GM19328 (cell line): ENCODE measurements around the gene IDH1.
A peak's percentile ranks its signal among the peaks of the same experiment; 100 is the strongest.
"Not testable (repeated sequence)": the region's sequence is repeated elsewhere in the genome, so short reads cannot be mapped to it uniquely, and the experiment has no call there.

Experiments used
- ATAC-seq: cut with Tn5 transposase; IDR thresholded peaks from one replicate; pipeline ENCODE4 v1.9.1; 2021; ENCODE audit warnings: mild to moderate bottlenecking, moderate library complexity; ENCODE audit not compliant: unreplicated experiment

The IDH1 gene

GRCh38 chr2:208256849-208257813 is 2.3 kb upstream of the IDH1 start:
- not testable (repeated sequence) for ATAC-seq

GRCh38 chr2:208256192-208256782 is 1.4 kb upstream of the IDH1 start:
- no peak for ATAC-seq

- ATAC-seq, result peak; percentile 14
Observed at GRCh38 chr2:208255557-208256106, 761 bp upstream of the IDH1 start.

DNA sequence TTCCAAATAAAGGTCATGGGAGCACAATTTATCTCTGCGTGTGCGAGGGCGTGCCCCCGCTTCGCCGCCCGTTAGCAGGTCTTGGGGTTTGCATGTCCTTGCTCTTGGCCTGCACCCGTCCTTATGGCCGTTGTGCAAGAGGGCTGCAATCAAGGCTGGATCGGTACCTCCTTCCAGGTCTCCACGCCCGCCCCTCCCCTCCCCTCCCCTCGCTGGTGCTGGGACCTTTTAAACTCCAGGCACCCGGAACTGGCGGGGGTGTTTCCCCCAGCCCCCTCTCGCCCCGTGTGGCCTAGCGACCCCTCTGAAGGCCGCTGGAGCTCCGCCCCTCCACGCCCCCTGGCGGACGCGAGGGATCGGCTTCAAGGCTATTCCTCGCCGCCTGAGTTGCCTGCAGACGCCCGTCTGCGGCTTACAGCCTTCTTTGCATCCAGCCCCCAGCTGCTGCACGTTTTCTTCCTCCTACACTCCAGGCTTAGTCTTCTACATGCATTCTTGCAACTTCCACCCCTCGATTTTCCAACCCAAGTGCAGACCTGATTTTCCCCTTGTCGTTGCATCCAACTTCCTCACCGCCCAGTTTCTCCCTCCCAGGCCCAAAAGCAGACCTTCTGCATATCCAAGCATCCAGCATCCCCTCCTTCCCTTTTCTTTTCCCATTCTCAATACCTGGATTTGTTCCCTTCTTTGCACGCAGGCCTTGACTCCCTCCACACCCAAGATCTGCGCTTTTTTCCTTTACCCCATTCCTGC is 577 bp downstream of the IDH1 start:
- ATAC-seq, result peak; percentile 68

- peak; percentile 0 for ATAC-seq
Observed at GRCh38 chr2:208253600-208254117, 1.2 kb downstream of the IDH1 start.

- ATAC-seq, result no peak
Observed at GRCh38 chr2:208252716-208253492, 2.0 kb downstream of the IDH1 start.

GRCh38 chr2:208251098-208251497 is 3.8 kb downstream of the IDH1 start:
- no peak for ATAC-seq

- no peak for ATAC-seq
Observed at GRCh38 chr2:208250388-208250787, 4.5 kb downstream of the IDH1 start.

DNA sequence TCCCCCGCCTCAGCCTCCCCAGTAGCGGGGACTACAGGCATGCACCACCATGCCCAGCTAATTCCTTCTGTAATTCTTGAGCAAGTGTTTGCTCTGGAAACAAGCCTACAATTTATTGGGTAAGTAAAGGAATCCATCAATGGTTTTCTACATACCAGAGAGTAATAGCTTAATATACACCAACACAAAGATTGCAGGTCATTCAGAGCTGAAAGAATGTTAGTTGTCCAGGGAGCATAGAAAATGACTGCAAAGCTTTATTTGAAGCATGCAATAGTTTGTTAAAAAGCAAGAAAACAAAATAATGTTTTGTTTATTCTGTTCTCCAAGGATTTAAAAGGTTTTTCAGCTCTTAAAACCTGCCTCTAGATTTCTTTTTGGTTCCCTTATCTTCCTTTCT is 5.6 kb downstream of the IDH1 start:
- ATAC-seq, result no peak

- ATAC-seq, result no peak
Observed at GRCh38 chr2:208248601-208249000, 6.3 kb downstream of the IDH1 start.

DNA sequence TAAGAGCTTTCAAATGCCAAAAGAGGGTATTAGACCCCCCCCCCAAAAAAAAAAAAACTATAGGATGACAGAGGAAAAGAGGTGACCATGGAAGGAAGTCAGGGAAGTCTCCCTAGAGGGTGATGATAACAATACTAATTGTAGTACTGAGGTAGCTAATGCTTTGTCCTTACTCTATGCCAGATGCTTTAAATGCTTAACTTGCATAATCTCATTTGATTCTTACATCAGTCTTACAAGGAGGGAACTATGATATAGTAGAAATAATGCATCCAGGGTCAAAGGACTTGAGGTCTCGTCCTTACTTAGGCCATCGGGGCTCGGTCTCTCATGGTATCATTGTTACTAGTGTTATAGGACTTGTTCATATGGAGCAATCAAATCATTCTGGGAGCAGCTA is 9.1 kb downstream of the IDH1 start:
- ATAC-seq, result no peak

DNA sequence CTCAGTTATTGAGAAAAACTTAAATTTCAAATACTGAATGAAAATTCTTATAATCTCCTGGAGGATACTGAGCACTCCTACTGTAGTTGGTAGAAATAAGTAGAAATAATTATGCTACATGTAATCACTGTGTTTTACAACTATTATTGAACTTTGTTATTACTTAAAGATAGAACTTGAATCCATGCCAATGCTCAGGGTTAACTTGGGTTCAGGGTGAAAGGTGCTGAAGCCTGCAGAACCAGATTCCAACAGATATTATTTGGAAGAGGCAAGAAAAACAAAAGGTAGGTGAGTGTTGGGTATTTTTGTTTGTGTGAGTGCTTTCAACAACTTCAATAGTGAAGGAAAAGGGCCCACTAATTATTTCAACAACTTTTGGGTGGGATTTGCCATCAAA is 10.4 kb downstream of the IDH1 start:
- ATAC-seq, result no peak

DNA sequence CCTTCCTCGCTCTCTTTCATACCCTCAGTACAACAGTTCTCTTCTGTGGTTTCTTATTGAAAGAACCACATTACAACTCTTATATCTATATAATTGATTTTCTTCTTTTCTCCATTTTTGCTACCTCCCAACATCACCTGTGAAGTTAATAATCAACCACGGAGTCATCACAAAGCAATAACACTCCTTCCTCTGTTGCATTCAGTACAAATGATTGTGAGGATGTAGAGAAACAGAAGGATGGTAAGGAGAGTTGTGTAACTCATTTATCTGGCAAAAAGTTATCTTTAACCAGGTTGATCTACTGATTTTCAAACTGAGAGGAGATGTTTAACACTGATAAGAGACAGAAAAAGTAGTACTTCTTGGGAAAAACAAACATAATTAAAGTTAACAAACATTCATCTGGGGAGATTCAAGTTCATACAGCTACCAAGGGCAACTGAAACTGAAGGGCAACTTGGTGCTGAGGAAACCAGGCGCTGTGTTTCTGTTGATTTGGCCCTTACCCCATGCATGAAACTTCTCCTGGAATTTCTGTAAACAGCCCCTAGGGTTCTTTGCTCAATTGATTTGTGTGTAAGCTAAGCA is 14.2 kb downstream of the IDH1 start:
- ATAC-seq, result no peak

- no peak for ATAC-seq
Observed at GRCh38 chr2:208239770-208240493, 14.9 kb downstream of the IDH1 start.

- ATAC-seq, result no peak
Observed at GRCh38 chr2:208235860-208236259, 19.0 kb downstream of the IDH1 start.

GRCh38 chr2:208234786-208235185 is 20.1 kb downstream of the IDH1 start:
- ATAC-seq, result no peak

DNA sequence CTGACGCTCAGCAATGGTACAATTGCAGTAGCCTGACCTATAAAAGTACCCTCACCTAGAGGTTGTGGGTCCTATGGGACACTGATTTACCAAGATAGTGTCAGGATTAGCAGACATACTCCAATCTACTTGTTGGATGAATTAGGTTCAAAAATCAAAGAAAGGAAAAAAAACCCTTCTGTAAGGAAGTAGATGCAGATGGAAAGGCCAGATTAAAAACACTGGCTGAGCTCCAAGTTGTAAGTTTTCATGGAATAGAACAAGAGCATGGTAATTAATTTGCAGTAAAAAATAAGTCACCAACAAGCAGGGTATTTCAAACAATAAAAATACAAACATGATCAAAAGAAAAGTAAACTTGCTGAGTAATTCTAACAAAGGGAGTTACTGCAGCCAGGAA is 26.4 kb downstream of the IDH1 start:
- ATAC-seq, result no peak

DNA sequence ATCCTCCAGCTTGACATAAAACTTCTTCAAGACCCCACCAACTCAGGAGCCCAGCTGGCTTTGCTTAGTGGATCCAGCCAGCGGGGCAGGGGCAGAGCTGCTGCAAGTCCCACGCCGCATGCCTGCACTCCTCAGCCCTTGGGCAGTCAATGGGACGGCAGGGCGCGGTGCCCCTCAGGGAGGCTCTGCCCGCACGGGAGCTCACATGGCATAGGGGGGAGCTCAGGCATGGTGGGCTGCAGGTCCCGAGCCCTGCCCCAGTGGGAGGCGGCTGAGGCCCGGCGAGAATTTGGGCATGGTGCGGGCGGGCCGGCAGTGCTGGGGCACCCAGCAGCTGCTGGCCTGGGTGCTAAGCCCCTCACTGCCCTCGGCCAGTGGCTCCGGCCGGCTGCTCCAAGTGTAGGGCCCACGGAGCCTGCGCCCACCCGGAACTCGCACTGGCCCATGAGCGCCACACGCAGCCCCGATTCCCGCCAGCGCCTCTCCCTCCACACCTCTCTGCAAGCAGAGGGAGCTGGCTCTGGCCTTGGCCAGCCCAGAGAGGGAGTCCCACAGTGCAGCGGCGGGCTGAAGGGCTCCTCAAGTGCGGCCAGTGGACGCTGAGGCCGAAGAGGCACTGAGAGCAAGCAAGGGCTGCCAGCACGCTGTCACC is 27.2 kb downstream of the IDH1 start:
- no peak for ATAC-seq

DNA sequence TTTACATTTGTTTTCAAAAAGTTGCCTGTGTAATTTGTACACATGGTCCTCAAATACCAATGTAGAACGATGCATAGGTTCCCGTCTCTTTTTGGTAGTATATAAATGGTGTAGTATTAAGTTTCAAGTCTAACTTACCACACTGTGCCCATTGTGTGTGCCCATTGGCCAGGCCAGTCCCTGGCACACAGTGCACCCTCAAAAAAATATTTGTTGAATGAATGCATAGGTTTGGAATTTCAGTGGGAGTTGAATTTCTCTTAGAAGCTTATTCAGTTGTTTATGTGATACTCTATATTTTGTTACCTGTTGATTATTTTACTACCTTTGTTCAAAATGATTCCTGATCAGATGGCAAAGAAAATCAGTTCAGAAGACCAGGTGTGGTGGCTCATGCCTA is 30.1 kb downstream of the IDH1 start:
- ATAC-seq, result no peak
